H1 (cell line): ENCODE data around the gene ZFP64. TPM values are rescaled to one million over a fixed set of nuclear protein-coding genes. Genes with fewer than 3 reads are reported as not detected.

Experiments used
- CTCF ChIA-PET: fragments of 300-600 bp; sonication (Branson Sonifier 250); formaldehyde crosslinking; loops from one replicate; lab custom pipeline; 2021; ENCODE audit not compliant: partially characterized antibody; lab: Charles Lee
- POLR2A ChIA-PET: fragments of 300-600 bp; sonication (Branson Sonifier 250); formaldehyde crosslinking; loops from one replicate; lab custom pipeline; 2021; ENCODE audit warnings: inconsistent platforms; ENCODE audit not compliant: partially characterized antibody; lab: Charles Lee
- DNase-seq, 2 experiments: peaks; one replicate each; pipeline versions ENCODE4 v3.0.0 to v3.0.0-alpha.2; 2010 to 2022; ENCODE audit warnings: low spot score in 2 of 2, low read depth in 1 of 2, mixed read lengths in 1 of 2
- FAIRE-seq: peaks from 2 replicates; lab custom pipeline; 2011; peaks lifted over from hg19 to GRCh38; lab: Jason Lieb, UNC
- H2AFZ ChIP-seq: 2 replicates; pipeline ENCODE4 v1.8.1; 2012; ENCODE audit warnings: low read length, inconsistent platforms
- H2AK5ac ChIP-seq: 2 replicates; pipeline ENCODE4 v1.6.1; 2013; ENCODE audit warnings: low read depth, low read length
- H2BK120ac ChIP-seq: replicated peaks from 2 replicates; pipeline ENCODE3; 2013; ENCODE audit warnings: low read depth, low read length, inconsistent platforms
- H2BK12ac ChIP-seq: 2 replicates; pipeline ENCODE4 v1.6.1; 2013; ENCODE audit warnings: low read depth, low read length
- H2BK15ac ChIP-seq: 2 replicates; pipeline ENCODE4 v1.6.1; 2013; ENCODE audit warnings: low read length
- H2BK20ac ChIP-seq: 2 replicates; pipeline ENCODE4 v1.6.1; 2013; ENCODE audit warnings: low read length
- H2BK5ac ChIP-seq: 2 replicates; pipeline ENCODE4 v1.6.1; 2013; ENCODE audit warnings: low read depth, low read length
- H3K14ac ChIP-seq: 2 replicates; pipeline ENCODE4 v1.6.1; 2013; ENCODE audit warnings: inconsistent platforms; ENCODE audit not compliant: insufficient read length
- H3K18ac ChIP-seq: 2 replicates; pipeline ENCODE4 v1.6.1; 2013; ENCODE audit warnings: low read length; ENCODE audit errors: extremely low read depth
- H3K23ac ChIP-seq: 2 replicates; pipeline ENCODE4 v1.6.1; 2013; ENCODE audit warnings: inconsistent platforms; ENCODE audit not compliant: insufficient read length
- H3K23me2 ChIP-seq: 2 replicates; pipeline ENCODE4 v1.6.1; 2013; ENCODE audit warnings: low read depth, low read length
- H3K27ac ChIP-seq: 2 replicates; pipeline ENCODE4 v1.6.1; 2011; ENCODE audit warnings: low read depth, low read length, inconsistent platforms
- H3K27me3 ChIP-seq, 4 experiments: replicated peaks in 1 of 4; 1 replicate in 1 of 4; 2 replicates in 3 of 4; pipeline versions ENCODE4 v1.6.1 to v1.8.1; 2011 to 2013; ENCODE audit warnings: low read length in 3 of 4, mild to moderate bottlenecking in 3 of 4, inconsistent platforms in 2 of 4, mixed read lengths in 2 of 4, moderate library complexity in 1 of 4; ENCODE audit not compliant: control insufficient read depth in 3 of 4, insufficient read depth in 3 of 4; ENCODE audit errors: extremely low read depth in 1 of 4
- H3K36me3 ChIP-seq, 4 experiments: 2 replicates each; pipeline versions ENCODE4 v1.6.1 to v1.8.1; 2011 to 2013; ENCODE audit warnings: mild to moderate bottlenecking in 4 of 4, low read length in 3 of 4, moderate library complexity in 2 of 4, control low read depth in 1 of 4, inconsistent platforms in 1 of 4; ENCODE audit not compliant: insufficient read depth in 4 of 4, control insufficient read depth in 2 of 4
- H3K4ac ChIP-seq: replicated peaks from 2 replicates; pipeline ENCODE3; 2013; ENCODE audit warnings: low read length, low read depth, mixed read lengths, inconsistent platforms; ENCODE audit not compliant: insufficient read length
- H3K4me1 ChIP-seq, 4 experiments: replicated peaks in 1 of 4; 1 replicate in 1 of 4; 2 replicates in 3 of 4; pipeline versions ENCODE4 v1.6.1 to v1.8.1; 2011 to 2013; ENCODE audit warnings: low read length in 3 of 4, inconsistent platforms in 2 of 4, mixed read lengths in 1 of 4; ENCODE audit not compliant: insufficient read depth in 4 of 4, control insufficient read depth in 3 of 4
- H3K4me2 ChIP-seq, 2 experiments: 2 replicates each; pipeline versions ENCODE4 v1.6.1 to v1.8.1; 2011 to 2013; ENCODE audit warnings: low read depth in 2 of 2, low read length in 2 of 2, control low read depth in 1 of 2, inconsistent platforms in 1 of 2, mild to moderate bottlenecking in 1 of 2; ENCODE audit not compliant: insufficient read depth in 1 of 2
- H3K4me3 ChIP-seq, 4 experiments: fragments of 200-600, 300-600 bp in 1 of 4; sonication (generic), shearing (Covaris generic), sonication (Bioruptor Twin) in 1 of 4; 2 replicates each; pipeline versions ENCODE4 v1.5.1 to v1.8.1; 2011 to 2016; ENCODE audit warnings: low read length in 4 of 4, low read depth in 3 of 4, control low read depth in 2 of 4, inconsistent platforms in 2 of 4, mild to moderate bottlenecking in 2 of 4, mixed read lengths in 1 of 4, moderate library complexity in 1 of 4; ENCODE audit not compliant: insufficient read depth in 2 of 4; ENCODE audit errors: extremely low read depth in 1 of 4
- H3K56ac ChIP-seq: replicated peaks from 2 replicates; pipeline ENCODE3; 2013; ENCODE audit warnings: low read depth, mild to moderate bottlenecking, mixed read lengths, low read length, inconsistent platforms; ENCODE audit not compliant: insufficient read length
- H3K79me1 ChIP-seq: 2 replicates; pipeline ENCODE4 v1.6.1; 2013; ENCODE audit warnings: low read depth, low read length, control low read depth
- H3K79me2 ChIP-seq, 2 experiments: 2 replicates each; pipeline versions ENCODE4 v1.6.1 to v1.8.1; 2012 to 2013; ENCODE audit warnings: low read length in 2 of 2, mild to moderate bottlenecking in 2 of 2, inconsistent platforms in 1 of 2; ENCODE audit not compliant: insufficient read depth in 2 of 2, control insufficient read depth in 1 of 2
- H3K9ac ChIP-seq, 4 experiments: replicated peaks in 1 of 4; 1 replicate in 1 of 4; 2 replicates in 3 of 4; pipeline versions ENCODE4 v1.6.1 to v1.8.1; 2011 to 2013; ENCODE audit warnings: low read depth in 3 of 4, low read length in 3 of 4, control low read depth in 2 of 4, mild to moderate bottlenecking in 2 of 4, moderate library complexity in 2 of 4, inconsistent platforms in 1 of 4; ENCODE audit errors: extremely low read depth in 1 of 4
- H3K9me3 ChIP-seq, 2 experiments: 2 replicates each; pipeline versions ENCODE4 v1.6.1 to v1.8.1; 2012 to 2013; ENCODE audit warnings: mild to moderate bottlenecking in 2 of 2, moderate library complexity in 2 of 2, control low read depth in 1 of 2, inconsistent platforms in 1 of 2, low read depth in 1 of 2, low read length in 1 of 2, mixed read lengths in 1 of 2; ENCODE audit not compliant: insufficient read depth in 2 of 2
- H4K20me1 ChIP-seq, 2 experiments: replicated peaks in 1 of 2; 2 replicates each; pipeline versions ENCODE3 to v1.8.1; 2011 to 2013; ENCODE audit warnings: inconsistent platforms in 2 of 2, low read length in 2 of 2, mild to moderate bottlenecking in 1 of 2; ENCODE audit not compliant: insufficient read depth in 2 of 2, control insufficient read depth in 1 of 2
- H4K5ac ChIP-seq: 2 replicates; pipeline ENCODE4 v1.6.1; 2013; ENCODE audit warnings: low read length, low read depth, mixed read lengths, inconsistent platforms; ENCODE audit not compliant: insufficient read length
- H4K8ac ChIP-seq: 2 replicates; pipeline ENCODE4 v1.8.0; 2013; ENCODE audit warnings: mild to moderate bottlenecking, moderate library complexity, low read length, inconsistent platforms; ENCODE audit not compliant: insufficient read depth; ENCODE audit errors: extremely low read depth
- H4K91ac ChIP-seq: replicated peaks from 2 replicates; pipeline ENCODE3; 2013; ENCODE audit warnings: low read length, mixed read lengths, inconsistent platforms; ENCODE audit not compliant: insufficient read length
- CBX8 ChIP-seq: fragments of 300-800, 300-1000 bp; sonication (generic); IDR thresholded peaks from 2 replicates; pipeline ENCODE4 v1.7.1; 2016; ENCODE audit warnings: low read depth, low read length, borderline replicate concordance
- CREB1 ChIP-seq: IDR thresholded peaks from 2 replicates; pipeline ENCODE4 v1.6.1; 2012; ENCODE audit warnings: inconsistent platforms
- FOSL1 ChIP-seq: IDR thresholded peaks from 2 replicates; pipeline ENCODE4 v1.6.1; 2011; ENCODE audit warnings: mild to moderate bottlenecking, low read depth, low read length, moderate library complexity; ENCODE audit not compliant: insufficient read depth
- JUND ChIP-seq: IDR thresholded peaks from 2 replicates; pipeline ENCODE4 v1.6.1; 2011; ENCODE audit warnings: mild to moderate bottlenecking, improper control_type of control experiment, low read length
- MAFK ChIP-seq: IDR thresholded peaks from 2 replicates; pipeline ENCODE4 v1.6.1; 2012; ENCODE audit warnings: low read depth, mild to moderate bottlenecking, improper control_type of control experiment, low read length
- MAX ChIP-seq: IDR thresholded peaks from 2 replicates; pipeline ENCODE4 v1.6.1; 2012; ENCODE audit warnings: inconsistent platforms
- NANOG ChIP-seq: IDR thresholded peaks from 2 replicates; pipeline ENCODE4 v1.6.1; 2011; ENCODE audit warnings: low read length, low read depth, mild to moderate bottlenecking, inconsistent platforms; ENCODE audit not compliant: insufficient read depth, poor library complexity, severe bottlenecking
- SIRT6 ChIP-seq: IDR thresholded peaks from one replicate; pipeline ENCODE4 v1.7.1; 2012; ENCODE audit warnings: low read length, inconsistent platforms
- SRF ChIP-seq: IDR thresholded peaks from 2 replicates; pipeline ENCODE4 v1.6.1; 2011; ENCODE audit warnings: mild to moderate bottlenecking, low read depth, low read length, moderate library complexity
- TAF1 ChIP-seq: IDR thresholded peaks from 2 replicates; pipeline ENCODE4 v1.6.1; 2011; ENCODE audit warnings: mild to moderate bottlenecking, low read depth, low read length
- WGBS, 2 experiments: shearing (Covaris generic) in 1 of 2; methylation state at CpG; one replicate each; pipeline versions ENCODE4 v1.1.6 to v1.1.7; 2013 to 2015; ENCODE audit warnings: low lambda C conversion rate in 2 of 2, mixed read lengths in 2 of 2, inconsistent platforms in 1 of 2, low coverage in 1 of 2, missing lambda C conversion rate in 1 of 2; ENCODE audit not compliant: insufficient replicate concordance in 2 of 2, insufficient coverage in 1 of 2, insufficient read length in 1 of 2; ENCODE audit errors: extremely low coverage in 1 of 2, missing lambda C conversion rate in 1 of 2; 5-methylcytosine and 5-hydroxymethylcytosine counted together
- polyA plus RNA-seq, 7 experiments: library from polyadenylated mRNA; depleted of rRNA in 3 of 7; stranded (reverse) in 5 of 7; unstranded in 2 of 7; fragments of >200 nt in 5 of 7; fragments of 200-250 nt in 2 of 7; gene quantifications; 1 replicate in 5 of 7; 2 replicates in 1 of 7; 4 replicates in 1 of 7; pipeline versions ENCODE4 v1.2.1 to v1.2.3, GENCODE V29; 2011 to 2013; ENCODE audit warnings: missing spikeins in 2 of 7, mixed read lengths in 2 of 7
- total RNA-seq: library from RNA; stranded (reverse); fragmentation: NEBNext Ultra II Directional; extraction: Animal tissue kit (Norgen Biotek cat#: 25700); gene quantifications from 2 replicates; pipeline ENCODE4 v1.2.1, GENCODE V29; 2021

ZFP64 gene
- total and polyA plus RNA-seq, 2 of the 8 experiments (the other 6 are each of a cell fraction or from before 2014, with no cell fraction given) = 25.3 to 43.7 TPM

DNA sequence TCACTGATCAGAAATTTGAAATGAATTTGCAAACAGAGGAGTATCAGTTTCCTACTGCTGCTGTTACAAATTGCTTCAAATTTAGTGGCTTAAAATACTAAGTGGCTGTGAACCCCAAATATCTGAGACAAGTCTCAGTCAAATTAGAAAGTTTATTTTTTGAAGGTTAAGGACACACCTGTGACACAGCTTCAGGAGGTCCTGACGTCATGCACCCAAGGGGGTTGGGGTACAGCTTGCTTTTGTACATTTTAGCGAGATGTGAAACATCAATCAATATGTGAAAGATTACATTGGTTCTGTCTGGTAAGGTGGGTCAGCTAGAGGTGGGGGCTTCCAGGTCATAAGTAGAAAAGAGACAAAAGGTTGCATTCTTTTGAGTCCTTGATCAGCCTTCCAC, 21.4 kb upstream of the ZFP64 start:
- ChIA-PET POLR2A (no interaction called here), CTCF (interaction anchor here (1.4 to 1.5 kb wide), 2 partner anchors 21 to 62 kb away, joined by 3 to 5 read pairs; no protein-coding TSS in a partner anchor)
- no peak overlapping the region for H2AK5ac ChIP-seq
- H3K9ac ChIP-seq = no peak overlapping the region
- no peak overlapping the region for H2AFZ ChIP-seq
- DNase-seq (no peak), FAIRE-seq (no peak)
- TF ChIP-seq SIRT6 (no peak), CREB1 (no peak), TAF1 (no peak), NANOG (no peak), MAFK (no peak), FOSL1 (no peak), MAX (no peak), CBX8 (no peak), JUND (no peak), SRF (no peak)
- peaks cover 0 to 6% of the 10 kb centered on the region in 2 experiments; a peak in 1 of 4 replicates for H3K9me3 ChIP-seq
- H3K79me2 ChIP-seq = no peaks in the 10 kb centered on the region
- H3K4me3 ChIP-seq = no peak overlapping the region
- no peak overlapping the region for H4K8ac ChIP-seq
- no peaks in the 10 kb centered on the region for H4K20me1 ChIP-seq
- H3K4ac ChIP-seq = no peak overlapping the region
- no peak overlapping the region for H2BK15ac ChIP-seq
- H3K36me3 ChIP-seq = no peaks in the 10 kb centered on the region
- H3K18ac ChIP-seq = no peak overlapping the region
- no peak overlapping the region for H4K5ac ChIP-seq
- H3K27ac ChIP-seq = no peak overlapping the region
- peaks cover 0 to 12% (median 8%) of the 10 kb centered on the region in 4 experiments; a peak in 6 of 7 replicates for H3K4me1 ChIP-seq
- H3K23ac ChIP-seq = no peak overlapping the region
- H3K23me2 ChIP-seq = no peaks in the 10 kb centered on the region
- H2BK20ac ChIP-seq = no peak overlapping the region
- WGBS, 2 experiments = 79% methylated on average over 2 of the region's 2 CpGs; no CpG with 5 or more reads in 1 of the 2 experiments
- no peak overlapping the region for H2BK5ac ChIP-seq
- no peak overlapping the region for H3K56ac ChIP-seq
- no peak overlapping the region for H3K4me2 ChIP-seq
- no peak overlapping the region for H2BK120ac ChIP-seq
- H4K91ac ChIP-seq = no peak overlapping the region
- no peak overlapping the region for H3K14ac ChIP-seq
- no peaks in the 10 kb centered on the region for H3K79me1 ChIP-seq
- H2BK12ac ChIP-seq = no peak overlapping the region
- no peaks in the 10 kb centered on the region for H3K27me3 ChIP-seq
